Neutrophil (primary cell): ENCODE measurements around the gene TEN1.

Source experiments
- H3K27ac ChIP-seq: fragments of 200-600 bp; sonication (generic); 2 replicates; pipeline ENCODE4 v1.5.1; 2016; ENCODE audit warnings: mild to moderate bottlenecking, moderate library complexity
- H3K27me3 ChIP-seq: fragments of 200-600 bp; sonication (generic); 2 replicates; pipeline ENCODE4 v1.6.0; 2016; ENCODE audit warnings: mild to moderate bottlenecking
- H3K36me3 ChIP-seq: fragments of 200-600 bp; sonication (generic); 2 replicates; pipeline ENCODE4 v1.5.1; 2017
- H3K4me1 ChIP-seq, 2 experiments: fragments of 200-600 bp in 1 of 2; sonication (generic) in 1 of 2; 1 replicate in 1 of 2; 2 replicates in 1 of 2; pipeline versions ENCODE4 v1.5.1 to v1.6.1; 2013 to 2016; ENCODE audit warnings: low read depth in 1 of 2, low read length in 1 of 2, mild to moderate bottlenecking in 1 of 2, moderate library complexity in 1 of 2; ENCODE audit not compliant: control insufficient read depth in 1 of 2, insufficient read depth in 1 of 2
- H3K4me3 ChIP-seq, 2 experiments: fragments of 200-600 bp in 1 of 2; sonication (generic) in 1 of 2; 1 replicate in 1 of 2; 2 replicates in 1 of 2; pipeline ENCODE4 v1.5.1; 2013 to 2016; ENCODE audit warnings: low read depth in 1 of 2, low read length in 1 of 2, mild to moderate bottlenecking in 1 of 2, moderate library complexity in 1 of 2
- H3K9me3 ChIP-seq: fragments of 200-600 bp; sonication (generic); 2 replicates; pipeline ENCODE4 v1.5.1; 2016
- TF ChIP-seq, protein P1 (sequence below): fragments of 200-600 bp; sonication (generic); IDR thresholded peaks from 2 replicates; pipeline ENCODE4 v1.5.1; 2016; ENCODE audit warnings: antibody characterized with exemption

Gene TEN1

DNA sequence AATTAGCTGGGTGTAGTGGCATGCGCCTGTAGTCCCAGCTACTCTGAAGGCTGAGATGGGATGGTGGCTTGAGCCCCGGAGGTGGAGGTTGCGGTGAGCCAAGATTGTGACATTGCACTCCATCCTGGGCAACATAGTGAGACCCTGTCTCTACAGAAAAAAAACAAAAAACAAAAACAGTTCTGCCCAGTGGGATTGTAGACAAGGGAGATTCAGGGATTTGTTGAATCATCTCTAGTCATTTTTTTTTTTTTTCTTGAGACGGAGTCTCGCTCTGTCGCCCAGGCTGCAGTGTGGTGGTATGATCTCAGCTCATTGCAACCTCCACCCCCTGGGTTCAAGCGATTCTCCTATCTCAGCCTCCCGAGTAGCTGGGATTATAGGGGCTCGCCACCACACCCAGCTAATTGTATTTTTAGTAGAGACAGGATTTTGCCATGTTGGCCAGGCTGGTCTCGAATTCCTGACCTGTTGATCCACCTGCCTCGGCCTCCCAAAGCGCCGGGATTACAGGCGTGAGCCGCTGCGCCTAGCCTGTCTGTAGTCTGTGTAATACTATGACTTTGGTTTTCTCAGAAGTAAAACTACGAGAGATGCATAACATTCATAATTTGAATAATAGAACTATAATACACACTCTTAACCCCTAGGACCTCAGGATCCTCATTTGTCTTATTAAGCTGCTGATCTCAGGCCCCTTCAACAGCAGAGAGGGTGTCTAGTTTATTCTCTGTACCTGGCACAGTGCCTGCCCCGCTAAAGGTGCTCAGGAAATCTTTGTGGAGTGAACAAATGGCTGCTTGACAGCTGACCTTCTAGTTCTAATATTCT, 1.4 kb downstream of the TEN1 start:
- peak overlapping the region; percentile 98 for H3K27ac ChIP-seq
- TF ChIP-seq, protein P1, sequence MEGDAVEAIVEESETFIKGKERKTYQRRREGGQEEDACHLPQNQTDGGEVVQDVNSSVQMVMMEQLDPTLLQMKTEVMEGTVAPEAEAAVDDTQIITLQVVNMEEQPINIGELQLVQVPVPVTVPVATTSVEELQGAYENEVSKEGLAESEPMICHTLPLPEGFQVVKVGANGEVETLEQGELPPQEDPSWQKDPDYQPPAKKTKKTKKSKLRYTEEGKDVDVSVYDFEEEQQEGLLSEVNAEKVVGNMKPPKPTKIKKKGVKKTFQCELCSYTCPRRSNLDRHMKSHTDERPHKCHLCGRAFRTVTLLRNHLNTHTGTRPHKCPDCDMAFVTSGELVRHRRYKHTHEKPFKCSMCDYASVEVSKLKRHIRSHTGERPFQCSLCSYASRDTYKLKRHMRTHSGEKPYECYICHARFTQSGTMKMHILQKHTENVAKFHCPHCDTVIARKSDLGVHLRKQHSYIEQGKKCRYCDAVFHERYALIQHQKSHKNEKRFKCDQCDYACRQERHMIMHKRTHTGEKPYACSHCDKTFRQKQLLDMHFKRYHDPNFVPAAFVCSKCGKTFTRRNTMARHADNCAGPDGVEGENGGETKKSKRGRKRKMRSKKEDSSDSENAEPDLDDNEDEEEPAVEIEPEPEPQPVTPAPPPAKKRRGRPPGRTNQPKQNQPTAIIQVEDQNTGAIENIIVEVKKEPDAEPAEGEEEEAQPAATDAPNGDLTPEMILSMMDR = no peak
- no peaks in the 10 kb centered on the region for H3K27me3 ChIP-seq
- H3K4me3 ChIP-seq = peak overlapping the region; percentile 97 to 100
- no peaks in the 10 kb centered on the region for H3K9me3 ChIP-seq
- H3K36me3 ChIP-seq = peaks cover 22% of the 10 kb centered on the region
- peaks cover 35 to 50% of the 10 kb centered on the region in 2 experiments for H3K4me1 ChIP-seq

DNA sequence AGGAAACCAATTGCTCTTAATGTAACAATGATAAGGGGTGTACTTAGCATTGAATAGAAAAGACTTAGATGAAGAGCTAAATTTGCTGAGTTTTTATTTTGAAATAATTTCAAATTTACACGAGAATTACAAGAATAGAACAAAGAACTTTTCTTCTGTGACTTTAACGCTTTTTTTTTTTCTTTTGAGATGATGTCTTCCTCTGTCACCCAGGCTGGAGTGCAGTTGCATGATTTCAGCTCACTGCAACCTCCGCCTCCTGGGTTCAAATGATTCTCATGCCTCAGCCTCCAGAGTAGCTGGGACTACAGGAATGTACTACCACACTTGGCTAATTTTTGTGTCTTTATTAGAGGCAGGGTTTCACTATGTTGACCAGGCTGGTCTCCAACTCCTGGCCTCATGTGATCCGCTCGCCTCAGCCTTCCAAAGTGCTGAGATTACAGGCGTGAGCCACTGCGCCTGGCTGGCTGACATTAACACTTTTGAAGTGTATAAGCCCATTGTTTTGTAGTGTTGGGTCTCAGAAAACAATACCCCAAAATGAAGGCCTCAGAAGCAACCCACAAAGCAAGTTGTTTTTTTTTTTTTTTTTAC, 2.1 kb downstream of the TEN1 start:
- peaks cover 28 to 43% of the 10 kb centered on the region in 2 experiments for H3K4me1 ChIP-seq
- H3K36me3 ChIP-seq = peaks cover 14% of the 10 kb centered on the region
- H3K27me3 ChIP-seq = no peaks in the 10 kb centered on the region
- H3K9me3 ChIP-seq = no peaks in the 10 kb centered on the region
- H3K4me3 ChIP-seq = no peak overlapping the region
- TF ChIP-seq, protein P1 = no peak
- peak overlapping the region; percentile 98 for H3K27ac ChIP-seq

DNA sequence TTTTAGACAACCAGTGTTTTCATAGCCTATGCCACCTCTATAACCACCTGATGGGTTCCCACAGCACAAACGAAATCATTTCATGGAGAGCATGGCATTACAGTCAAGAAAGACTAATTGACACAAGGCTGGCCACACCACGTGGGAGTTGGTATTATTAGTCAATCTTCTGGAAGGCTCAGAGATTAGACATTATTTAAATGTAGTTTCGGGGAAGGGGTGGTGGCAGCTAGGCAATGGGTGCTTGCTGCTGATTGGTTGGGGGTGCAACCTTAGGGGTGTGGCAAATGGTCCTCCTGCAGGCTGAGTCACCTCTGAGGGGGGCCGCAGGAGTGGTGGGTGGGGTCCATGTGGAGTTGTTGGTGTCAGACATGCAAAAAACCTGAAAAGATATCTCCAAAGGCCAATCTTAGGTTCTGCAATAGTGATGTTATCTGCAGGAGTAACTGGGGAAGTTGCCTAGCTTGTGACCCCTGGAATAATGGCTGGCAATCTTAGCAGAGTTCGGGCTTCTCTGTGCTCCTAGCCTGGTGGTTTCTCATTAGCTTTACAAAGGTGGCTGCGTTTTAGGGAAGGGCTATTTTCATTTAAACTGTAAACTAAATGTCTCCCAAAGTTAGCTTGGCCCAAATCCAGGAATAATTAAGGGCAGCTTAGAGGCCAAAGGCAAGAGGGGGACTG, 4.6 kb downstream of the TEN1 start:
- peaks cover 11 to 19% of the 10 kb centered on the region in 2 experiments for H3K4me1 ChIP-seq
- H3K4me3 ChIP-seq = no peak overlapping the region
- H3K27me3 ChIP-seq = no peaks in the 10 kb centered on the region
- H3K36me3 ChIP-seq = no peaks in the 10 kb centered on the region
- TF ChIP-seq, protein P1 = no peak
- no peak overlapping the region for H3K27ac ChIP-seq
- H3K9me3 ChIP-seq = no peaks in the 10 kb centered on the region

DNA sequence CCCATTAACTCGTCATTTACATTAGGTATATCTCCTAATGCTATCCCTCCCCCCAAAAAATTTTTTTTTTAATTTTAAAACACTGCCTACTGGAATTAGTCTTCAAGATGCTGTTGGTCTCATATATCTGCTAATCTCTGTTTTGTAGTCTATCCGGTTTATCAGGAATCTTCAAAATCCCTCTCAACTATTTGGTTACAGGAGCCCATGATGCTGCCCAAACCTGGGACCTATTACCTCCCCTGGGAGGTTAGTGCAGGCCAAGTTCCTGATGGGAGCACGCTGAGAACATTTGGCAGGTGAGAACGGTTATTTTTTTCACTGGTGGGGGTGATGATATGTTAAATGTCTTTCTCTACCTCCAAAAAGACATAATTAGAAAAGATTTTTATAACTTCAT, 6.9 kb downstream of the TEN1 start:
- Histone ChIP-seq H3K27me3 (no peaks in the 10 kb centered on the region), H3K4me1 (peaks cover 0 to 5% of the 10 kb centered on the region in 2 experiments)

DNA sequence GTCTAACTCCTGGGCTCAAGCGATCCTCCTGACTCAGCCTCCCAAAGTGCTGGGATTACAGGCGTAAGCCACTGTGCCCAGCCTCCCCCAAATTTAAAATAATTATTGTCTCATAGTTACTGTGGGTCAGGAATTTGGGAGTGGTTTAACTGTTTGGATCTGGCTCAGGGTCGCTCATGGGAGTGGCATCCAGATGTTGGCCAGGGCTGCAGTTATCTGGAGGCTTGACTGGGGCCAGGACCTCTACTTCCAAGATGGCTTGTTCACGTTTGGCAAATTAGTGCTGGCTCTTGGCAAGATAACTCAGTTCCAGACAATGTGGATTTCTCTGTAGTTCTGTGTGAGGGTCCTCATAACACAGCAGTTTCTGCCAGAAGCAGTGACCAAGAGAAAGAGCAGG, 8.0 kb downstream of the TEN1 start:
- TF ChIP-seq, protein P1 = no peak
- Histone ChIP-seq H3K4me3 (no peak overlapping the region), H3K27ac (no peak overlapping the region), H3K9me3 (no peaks in the 10 kb centered on the region), H3K36me3 (no peaks in the 10 kb centered on the region), H3K27me3 (no peaks in the 10 kb centered on the region), H3K4me1 (peaks cover 10 to 12% of the 10 kb centered on the region in 2 experiments)

More for the DNA sequence above, 6.9 kb downstream of the TEN1 start:
- Histone ChIP-seq H3K9me3 (no peaks in the 10 kb centered on the region), H3K27ac (no peak overlapping the region), H3K36me3 (no peaks in the 10 kb centered on the region), H3K4me3 (no peak overlapping the region)
- TF ChIP-seq, protein P1 = no peak
